Keratinocyte (primary cell): Measurements from ENCODE around the gene AKAP8L. TPM values are rescaled to one million over a fixed set of nuclear protein-coding genes. Genes with fewer than 3 reads are reported as not detected.
"Not testable (repeated sequence)": the region's sequence is repeated elsewhere in the genome, so short reads cannot be mapped to it uniquely, and the experiment has no call there.

ENCODE experiments used
- DNase-seq: peaks from one replicate; pipeline ENCODE4 v3.0.0-alpha.2; 2011; ENCODE audit warnings: low read depth, missing footprints, low spot score
- FAIRE-seq: peaks from 2 replicates; lab custom pipeline; 2011; peaks lifted over from hg19 to GRCh38; lab: Jason Lieb, UNC
- H2AFZ ChIP-seq: 2 replicates; pipeline ENCODE4 v1.6.0; 2012; ENCODE audit warnings: low read length, control low read depth, inconsistent platforms; ENCODE audit not compliant: control insufficient read depth
- H3K27ac ChIP-seq: 2 replicates; pipeline ENCODE4 v1.5.1; 2011; ENCODE audit warnings: low read length; ENCODE audit not compliant: control insufficient read depth, insufficient read depth
- H3K27me3 ChIP-seq: 3 replicates; pipeline ENCODE4 v1.6.0; 2011; ENCODE audit warnings: low read length; ENCODE audit not compliant: control insufficient read depth, insufficient read depth; ENCODE audit errors: extremely low read depth
- H3K36me3 ChIP-seq, 2 experiments: 2 replicates in 1 of 2; 3 replicates in 1 of 2; pipeline ENCODE4 v1.5.1; 2011; ENCODE audit warnings: low read length in 2 of 2, mild to moderate bottlenecking in 1 of 2; ENCODE audit not compliant: control insufficient read depth in 2 of 2, insufficient read depth in 2 of 2; ENCODE audit errors: extremely low read depth in 1 of 2
- H3K4me1 ChIP-seq: 3 replicates; pipeline ENCODE4 v1.5.1; 2011; ENCODE audit warnings: low read length; ENCODE audit not compliant: control insufficient read depth, insufficient read depth; ENCODE audit errors: extremely low read depth
- H3K4me2 ChIP-seq: 3 replicates; pipeline ENCODE4 v1.6.0; 2011; ENCODE audit warnings: low read depth, low read length; ENCODE audit not compliant: control insufficient read depth, insufficient read depth; ENCODE audit errors: extremely low read depth
- H3K4me3 ChIP-seq, 3 experiments: fragments of 200-600 bp in 1 of 3; sonication (generic) in 1 of 3; 2 replicates in 2 of 3; 3 replicates in 1 of 3; pipeline ENCODE4 v1.5.1; 2011 to 2016; ENCODE audit warnings: low read length in 3 of 3, mild to moderate bottlenecking in 3 of 3, control low read depth in 2 of 3, inconsistent platforms in 1 of 3, low read depth in 1 of 3, mixed read lengths in 1 of 3, mixed run types in 1 of 3, moderate library complexity in 1 of 3; ENCODE audit not compliant: control insufficient read depth in 2 of 3, insufficient read depth in 2 of 3; ENCODE audit errors: extremely low read depth in 1 of 3
- H3K79me2 ChIP-seq: 2 replicates; pipeline ENCODE4 v1.6.0; 2012; ENCODE audit warnings: low read length; ENCODE audit not compliant: control insufficient read depth, insufficient read depth
- H3K9ac ChIP-seq: 3 replicates; pipeline ENCODE4 v1.6.0; 2011; ENCODE audit warnings: low read length; ENCODE audit not compliant: control insufficient read depth, insufficient read depth; ENCODE audit errors: extremely low read depth
- H3K9me1 ChIP-seq: 3 replicates; pipeline ENCODE4 v1.6.0; 2011; ENCODE audit warnings: low read length; ENCODE audit not compliant: control insufficient read depth, insufficient read depth; ENCODE audit errors: extremely low read depth
- H3K9me3 ChIP-seq: 2 replicates; pipeline ENCODE4 v1.5.1; 2012; ENCODE audit warnings: low read depth, low read length; ENCODE audit not compliant: control insufficient read depth
- H4K20me1 ChIP-seq: 3 replicates; pipeline ENCODE4 v1.6.0; 2011; ENCODE audit warnings: low read length; ENCODE audit not compliant: control insufficient read depth, insufficient read depth; ENCODE audit errors: extremely low read depth
- EZH2 ChIP-seq: IDR thresholded peaks from one replicate; pipeline ENCODE4 v1.6.1; 2012; ENCODE audit warnings: inconsistent platforms, mild to moderate bottlenecking, low read length, moderate library complexity
- dilution Hi-C: fragments of 300-500 bp; cut with MboI; formaldehyde crosslinking; loops from one replicate; pipeline ENCODE4 v1.7.0; 2020; ENCODE audit warnings: low sequenced_read_pairs; ENCODE audit not compliant: extremely low pct_ligation_motif_present
- polyA plus RNA-seq, 5 experiments: library from polyadenylated mRNA; depleted of rRNA in 3 of 5; stranded (reverse) in 3 of 5; stranded (forward) in 1 of 5; unstranded in 1 of 5; fragments of >200 nt; gene quantifications; 1 replicate in 1 of 5; 2 replicates in 3 of 5; 3 replicates in 1 of 5; pipeline versions ENCODE4 v1.2.1 to v1.2.3, GENCODE V29; 2011 to 2012; ENCODE audit warnings: missing spikeins in 2 of 5, low read depth in 1 of 5, low replicate concordance in 1 of 5
- TF ChIP-seq, protein P1 (sequence below), 3 experiments: IDR thresholded peaks in 1 of 3; conservative IDR thresholded peaks in 1 of 3; optimal IDR thresholded peaks in 1 of 3; 2 replicates in 2 of 3; 3 replicates in 1 of 3; pipeline versions ENCODE3 to v1.5.1; 2011; ENCODE audit warnings: low read length in 3 of 3, mild to moderate bottlenecking in 3 of 3, moderate library complexity in 2 of 3, control low read depth in 1 of 3, inconsistent platforms in 1 of 3; ENCODE audit not compliant: insufficient read depth in 2 of 3; ENCODE audit errors: extremely low read depth in 1 of 3

Gene AKAP8L
- polyA plus RNA-seq, 1 donor (not counting 4 experiments of a cell fraction or from before 2014, with no cell fraction given): 48.2 TPM

DNA sequence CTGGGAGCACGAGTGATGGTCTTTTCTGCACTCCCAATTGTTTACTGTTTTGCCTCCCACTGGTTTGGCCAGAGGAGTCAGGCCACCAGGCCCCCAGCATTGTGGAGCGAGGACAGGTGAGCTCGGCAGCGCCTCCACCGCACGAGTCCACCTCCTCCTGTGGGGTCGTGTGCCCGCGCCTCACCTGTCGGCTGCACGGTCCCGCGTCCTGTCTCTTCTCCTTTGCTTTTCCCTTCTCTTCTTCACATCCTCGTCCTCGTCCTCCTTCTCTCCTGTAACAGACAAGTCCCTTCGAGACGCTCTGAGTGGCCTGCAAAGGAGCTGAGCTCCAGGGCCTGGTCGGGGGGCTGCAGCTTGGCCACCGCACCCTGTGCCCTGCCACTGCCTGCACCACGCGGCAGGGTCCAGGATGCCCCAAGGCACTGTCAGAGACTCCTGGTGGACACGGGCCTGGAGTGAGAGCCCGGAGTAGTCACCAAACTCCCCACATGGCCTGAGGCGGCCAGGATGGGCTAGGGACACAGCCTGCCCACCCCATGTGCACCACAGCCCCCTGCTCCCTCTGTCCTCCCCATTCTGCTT lies 50.6 kb downstream of the AKAP8L start:
- no peak overlapping the region for H3K4me2 ChIP-seq
- no peaks in the 10 kb centered on the region for H4K20me1 ChIP-seq
- H2AFZ ChIP-seq: no peak overlapping the region
- FAIRE-seq (no peak), DNase-seq (no peak)
- H3K9me1 ChIP-seq: no peaks in the 10 kb centered on the region
- no peak overlapping the region for H3K9ac ChIP-seq
- H3K79me2 ChIP-seq: peaks cover 9% of the 10 kb centered on the region
- no peak overlapping the region for H3K27ac ChIP-seq
- H3K4me3 ChIP-seq: no peak overlapping the region
- peaks cover 40 to 42% of the 10 kb centered on the region in 2 experiments for H3K36me3 ChIP-seq
- no peaks in the 10 kb centered on the region for H3K4me1 ChIP-seq
- dilution Hi-C loops: no loop called here
- TF ChIP-seq EZH2: no peak
- TF ChIP-seq, protein P1, sequence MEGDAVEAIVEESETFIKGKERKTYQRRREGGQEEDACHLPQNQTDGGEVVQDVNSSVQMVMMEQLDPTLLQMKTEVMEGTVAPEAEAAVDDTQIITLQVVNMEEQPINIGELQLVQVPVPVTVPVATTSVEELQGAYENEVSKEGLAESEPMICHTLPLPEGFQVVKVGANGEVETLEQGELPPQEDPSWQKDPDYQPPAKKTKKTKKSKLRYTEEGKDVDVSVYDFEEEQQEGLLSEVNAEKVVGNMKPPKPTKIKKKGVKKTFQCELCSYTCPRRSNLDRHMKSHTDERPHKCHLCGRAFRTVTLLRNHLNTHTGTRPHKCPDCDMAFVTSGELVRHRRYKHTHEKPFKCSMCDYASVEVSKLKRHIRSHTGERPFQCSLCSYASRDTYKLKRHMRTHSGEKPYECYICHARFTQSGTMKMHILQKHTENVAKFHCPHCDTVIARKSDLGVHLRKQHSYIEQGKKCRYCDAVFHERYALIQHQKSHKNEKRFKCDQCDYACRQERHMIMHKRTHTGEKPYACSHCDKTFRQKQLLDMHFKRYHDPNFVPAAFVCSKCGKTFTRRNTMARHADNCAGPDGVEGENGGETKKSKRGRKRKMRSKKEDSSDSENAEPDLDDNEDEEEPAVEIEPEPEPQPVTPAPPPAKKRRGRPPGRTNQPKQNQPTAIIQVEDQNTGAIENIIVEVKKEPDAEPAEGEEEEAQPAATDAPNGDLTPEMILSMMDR (optimal IDR thresholded peaks at IDR 0.05 in 1 of 3, IDR thresholded peaks at IDR 0.05 in 1 of 3, conservative IDR thresholded peaks at IDR 0.05 in 1 of 3; ENCODE audit: extremely low read depth in 1 of 3, insufficient read depth in 2 of 3, low read length in 3 of 3): no peak
- no peaks in the 10 kb centered on the region for H3K9me3 ChIP-seq
- H3K27me3 ChIP-seq: no peaks in the 10 kb centered on the region

DNA sequence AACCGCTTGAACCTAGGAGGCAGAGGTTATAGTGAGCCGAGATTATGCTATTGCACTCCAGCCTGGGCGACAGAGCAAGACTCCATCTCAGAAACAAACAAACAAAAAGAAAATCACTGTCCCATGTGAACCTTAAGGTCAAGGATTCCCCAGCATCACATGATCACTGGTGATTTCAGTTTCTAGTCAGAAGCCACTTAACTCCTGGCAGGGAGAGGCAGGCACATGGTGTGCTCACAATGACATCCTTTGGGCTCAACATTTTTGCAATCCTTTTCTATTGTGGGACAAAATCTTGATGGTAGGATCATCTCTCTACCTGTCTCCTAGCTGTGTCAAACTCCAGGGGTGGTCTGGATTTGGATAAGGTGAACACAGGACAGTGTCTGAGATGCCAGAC lies 51.3 kb downstream of the AKAP8L start:
- peaks cover 4% of the 10 kb centered on the region for H3K79me2 ChIP-seq
- H2AFZ ChIP-seq: no peak overlapping the region
- no peak overlapping the region for H3K9ac ChIP-seq
- no peak for TF ChIP-seq EZH2
- dilution Hi-C loops: no loop called here
- H3K9me3 ChIP-seq: no peaks in the 10 kb centered on the region
- peaks cover 38% of the 10 kb centered on the region in 2 experiments for H3K36me3 ChIP-seq
- no peaks in the 10 kb centered on the region for H3K9me1 ChIP-seq
- FAIRE-seq: peak; percentile 65
- H3K27me3 ChIP-seq: no peaks in the 10 kb centered on the region
- no peaks in the 10 kb centered on the region for H3K4me1 ChIP-seq
- no peak overlapping the region for H3K27ac ChIP-seq
- DNase-seq: no peak
- H4K20me1 ChIP-seq: no peaks in the 10 kb centered on the region
- no peak overlapping the region for H3K4me2 ChIP-seq
- no peak overlapping the region for H3K4me3 ChIP-seq

DNA sequence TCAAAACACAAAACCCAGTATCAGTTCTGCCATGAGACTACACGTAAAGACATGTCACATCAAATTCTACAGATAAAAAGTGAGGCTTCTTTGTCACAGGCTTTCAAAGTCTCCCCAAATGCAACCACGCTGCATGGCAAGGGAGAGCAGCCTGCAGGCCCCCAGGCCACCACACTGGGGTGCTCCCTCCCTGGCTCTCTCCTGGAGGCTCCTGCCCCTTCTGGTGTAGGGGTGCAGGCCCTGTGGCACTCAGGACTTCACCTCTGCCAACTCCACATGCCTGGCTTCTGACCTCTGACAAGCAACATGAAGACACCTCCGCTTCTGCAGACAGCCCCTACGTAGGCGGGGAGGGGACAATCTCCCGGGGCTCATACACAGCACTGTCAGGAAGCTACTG lies 53.5 kb downstream of the AKAP8L start:
- H3K9me1 ChIP-seq: no peaks in the 10 kb centered on the region
- no peak for FAIRE-seq
- no peak overlapping the region for H3K9ac ChIP-seq
- no peaks in the 10 kb centered on the region for H3K27me3 ChIP-seq
- no peak overlapping the region for H3K27ac ChIP-seq
- no peaks in the 10 kb centered on the region for H3K79me2 ChIP-seq
- dilution Hi-C loops: no loop called here
- H3K9me3 ChIP-seq: no peaks in the 10 kb centered on the region
- TF ChIP-seq EZH2: no peak
- TF ChIP-seq, protein P1 (optimal IDR thresholded peaks at IDR 0.05 in 1 of 3, IDR thresholded peaks at IDR 0.05 in 1 of 3, conservative IDR thresholded peaks at IDR 0.05 in 1 of 3; ENCODE audit: extremely low read depth in 1 of 3, insufficient read depth in 2 of 3, low read length in 3 of 3): no peak
- no peak overlapping the region for H3K4me3 ChIP-seq
- DNase-seq: no peak
- peaks cover 37 to 40% of the 10 kb centered on the region in 2 experiments for H3K36me3 ChIP-seq
- H3K4me1 ChIP-seq: no peaks in the 10 kb centered on the region
- no peaks in the 10 kb centered on the region for H4K20me1 ChIP-seq
- H2AFZ ChIP-seq: no peak overlapping the region
- no peak overlapping the region for H3K4me2 ChIP-seq

DNA sequence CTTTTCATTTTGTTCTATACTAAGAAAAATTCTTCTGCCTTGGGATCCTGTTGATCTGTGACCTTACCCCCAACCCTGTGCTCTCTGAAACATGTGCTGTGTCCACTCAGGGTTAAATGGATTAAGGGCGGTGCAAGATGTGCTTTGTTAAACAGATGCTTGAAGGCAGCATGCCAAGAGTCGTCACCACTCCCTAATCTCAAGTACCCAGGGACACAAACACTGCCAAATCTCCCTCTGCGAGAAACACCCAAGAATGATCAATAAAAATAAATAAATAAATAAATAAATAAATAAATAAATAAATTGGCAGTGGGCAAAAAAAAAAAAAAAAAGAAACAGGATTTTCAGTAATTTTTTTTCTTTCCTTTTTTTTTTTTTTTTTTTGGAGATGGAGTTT lies 55.0 kb downstream of the AKAP8L start:
- H3K4me1 ChIP-seq, DNase-seq, H3K4me3 ChIP-seq, H3K4me2 ChIP-seq, FAIRE-seq, H3K27me3 ChIP-seq, H2AFZ ChIP-seq, H3K79me2 ChIP-seq, H3K27ac ChIP-seq, dilution Hi-C loops, H3K9me1 ChIP-seq, H3K9me3 ChIP-seq, H4K20me1 ChIP-seq, H3K9ac ChIP-seq: not testable (repeated sequence)
- peaks cover 31 to 37% of the 10 kb centered on the region in 2 experiments for H3K36me3 ChIP-seq
